H1 (cell line): ENCODE measurements around the gene PRRT1. TPM values are rescaled to one million over a fixed set of nuclear protein-coding genes. Genes with fewer than 3 reads are reported as not detected.
A peak's percentile ranks its signal among the peaks of the same experiment; 100 is the strongest.

ENCODE experiments used
- CTCF ChIA-PET: fragments of 300-600 bp; sonication (Branson Sonifier 250); formaldehyde crosslinking; loops from one replicate; lab custom pipeline; 2021; ENCODE audit not compliant: partially characterized antibody; lab: Charles Lee
- POLR2A ChIA-PET: fragments of 300-600 bp; sonication (Branson Sonifier 250); formaldehyde crosslinking; loops from one replicate; lab custom pipeline; 2021; ENCODE audit warnings: inconsistent platforms; ENCODE audit not compliant: partially characterized antibody; lab: Charles Lee
- DNase-seq, 2 experiments: peaks; one replicate each; pipeline versions ENCODE4 v3.0.0 to v3.0.0-alpha.2; 2010 to 2022; ENCODE audit warnings: low spot score in 2 of 2, low read depth in 1 of 2, mixed read lengths in 1 of 2
- FAIRE-seq: peaks from 2 replicates; lab custom pipeline; 2011; peaks lifted over from hg19 to GRCh38; lab: Jason Lieb, UNC
- H2AFZ ChIP-seq: 2 replicates; pipeline ENCODE4 v1.8.1; 2012; ENCODE audit warnings: low read length, inconsistent platforms
- H2AK5ac ChIP-seq: 2 replicates; pipeline ENCODE4 v1.6.1; 2013; ENCODE audit warnings: low read depth, low read length
- H2BK120ac ChIP-seq: replicated peaks from 2 replicates; pipeline ENCODE3; 2013; ENCODE audit warnings: low read depth, low read length, inconsistent platforms
- H2BK12ac ChIP-seq: 2 replicates; pipeline ENCODE4 v1.6.1; 2013; ENCODE audit warnings: low read depth, low read length
- H2BK15ac ChIP-seq: 2 replicates; pipeline ENCODE4 v1.6.1; 2013; ENCODE audit warnings: low read length
- H2BK20ac ChIP-seq: 2 replicates; pipeline ENCODE4 v1.6.1; 2013; ENCODE audit warnings: low read length
- H2BK5ac ChIP-seq: 2 replicates; pipeline ENCODE4 v1.6.1; 2013; ENCODE audit warnings: low read depth, low read length
- H3K14ac ChIP-seq: 2 replicates; pipeline ENCODE4 v1.6.1; 2013; ENCODE audit warnings: inconsistent platforms; ENCODE audit not compliant: insufficient read length
- H3K18ac ChIP-seq: 2 replicates; pipeline ENCODE4 v1.6.1; 2013; ENCODE audit warnings: low read length; ENCODE audit errors: extremely low read depth
- H3K23ac ChIP-seq: 2 replicates; pipeline ENCODE4 v1.6.1; 2013; ENCODE audit warnings: inconsistent platforms; ENCODE audit not compliant: insufficient read length
- H3K23me2 ChIP-seq: 2 replicates; pipeline ENCODE4 v1.6.1; 2013; ENCODE audit warnings: low read depth, low read length
- H3K27ac ChIP-seq: 2 replicates; pipeline ENCODE4 v1.6.1; 2011; ENCODE audit warnings: low read depth, low read length, inconsistent platforms
- H3K27me3 ChIP-seq, 4 experiments: replicated peaks in 1 of 4; 1 replicate in 1 of 4; 2 replicates in 3 of 4; pipeline versions ENCODE4 v1.6.1 to v1.8.1; 2011 to 2013; ENCODE audit warnings: low read length in 3 of 4, mild to moderate bottlenecking in 3 of 4, inconsistent platforms in 2 of 4, mixed read lengths in 2 of 4, moderate library complexity in 1 of 4; ENCODE audit not compliant: control insufficient read depth in 3 of 4, insufficient read depth in 3 of 4; ENCODE audit errors: extremely low read depth in 1 of 4
- H3K36me3 ChIP-seq, 4 experiments: 2 replicates each; pipeline versions ENCODE4 v1.6.1 to v1.8.1; 2011 to 2013; ENCODE audit warnings: mild to moderate bottlenecking in 4 of 4, low read length in 3 of 4, moderate library complexity in 2 of 4, control low read depth in 1 of 4, inconsistent platforms in 1 of 4; ENCODE audit not compliant: insufficient read depth in 4 of 4, control insufficient read depth in 2 of 4
- H3K4ac ChIP-seq: replicated peaks from 2 replicates; pipeline ENCODE3; 2013; ENCODE audit warnings: low read length, low read depth, mixed read lengths, inconsistent platforms; ENCODE audit not compliant: insufficient read length
- H3K4me1 ChIP-seq, 4 experiments: replicated peaks in 1 of 4; 1 replicate in 1 of 4; 2 replicates in 3 of 4; pipeline versions ENCODE4 v1.6.1 to v1.8.1; 2011 to 2013; ENCODE audit warnings: low read length in 3 of 4, inconsistent platforms in 2 of 4, mixed read lengths in 1 of 4; ENCODE audit not compliant: insufficient read depth in 4 of 4, control insufficient read depth in 3 of 4
- H3K4me2 ChIP-seq, 2 experiments: 2 replicates each; pipeline versions ENCODE4 v1.6.1 to v1.8.1; 2011 to 2013; ENCODE audit warnings: low read depth in 2 of 2, low read length in 2 of 2, control low read depth in 1 of 2, inconsistent platforms in 1 of 2, mild to moderate bottlenecking in 1 of 2; ENCODE audit not compliant: insufficient read depth in 1 of 2
- H3K4me3 ChIP-seq, 4 experiments: fragments of 200-600, 300-600 bp in 1 of 4; sonication (generic), shearing (Covaris generic), sonication (Bioruptor Twin) in 1 of 4; 2 replicates each; pipeline versions ENCODE4 v1.5.1 to v1.8.1; 2011 to 2016; ENCODE audit warnings: low read length in 4 of 4, low read depth in 3 of 4, control low read depth in 2 of 4, inconsistent platforms in 2 of 4, mild to moderate bottlenecking in 2 of 4, mixed read lengths in 1 of 4, moderate library complexity in 1 of 4; ENCODE audit not compliant: insufficient read depth in 2 of 4; ENCODE audit errors: extremely low read depth in 1 of 4
- H3K56ac ChIP-seq: replicated peaks from 2 replicates; pipeline ENCODE3; 2013; ENCODE audit warnings: low read depth, mild to moderate bottlenecking, mixed read lengths, low read length, inconsistent platforms; ENCODE audit not compliant: insufficient read length
- H3K79me1 ChIP-seq: 2 replicates; pipeline ENCODE4 v1.6.1; 2013; ENCODE audit warnings: low read depth, low read length, control low read depth
- H3K79me2 ChIP-seq, 2 experiments: 2 replicates each; pipeline versions ENCODE4 v1.6.1 to v1.8.1; 2012 to 2013; ENCODE audit warnings: low read length in 2 of 2, mild to moderate bottlenecking in 2 of 2, inconsistent platforms in 1 of 2; ENCODE audit not compliant: insufficient read depth in 2 of 2, control insufficient read depth in 1 of 2
- H3K9ac ChIP-seq, 4 experiments: replicated peaks in 1 of 4; 1 replicate in 1 of 4; 2 replicates in 3 of 4; pipeline versions ENCODE4 v1.6.1 to v1.8.1; 2011 to 2013; ENCODE audit warnings: low read depth in 3 of 4, low read length in 3 of 4, control low read depth in 2 of 4, mild to moderate bottlenecking in 2 of 4, moderate library complexity in 2 of 4, inconsistent platforms in 1 of 4; ENCODE audit errors: extremely low read depth in 1 of 4
- H3K9me3 ChIP-seq, 2 experiments: 2 replicates each; pipeline versions ENCODE4 v1.6.1 to v1.8.1; 2012 to 2013; ENCODE audit warnings: mild to moderate bottlenecking in 2 of 2, moderate library complexity in 2 of 2, control low read depth in 1 of 2, inconsistent platforms in 1 of 2, low read depth in 1 of 2, low read length in 1 of 2, mixed read lengths in 1 of 2; ENCODE audit not compliant: insufficient read depth in 2 of 2
- H4K20me1 ChIP-seq, 2 experiments: replicated peaks in 1 of 2; 2 replicates each; pipeline versions ENCODE3 to v1.8.1; 2011 to 2013; ENCODE audit warnings: inconsistent platforms in 2 of 2, low read length in 2 of 2, mild to moderate bottlenecking in 1 of 2; ENCODE audit not compliant: insufficient read depth in 2 of 2, control insufficient read depth in 1 of 2
- H4K5ac ChIP-seq: 2 replicates; pipeline ENCODE4 v1.6.1; 2013; ENCODE audit warnings: low read length, low read depth, mixed read lengths, inconsistent platforms; ENCODE audit not compliant: insufficient read length
- H4K8ac ChIP-seq: 2 replicates; pipeline ENCODE4 v1.8.0; 2013; ENCODE audit warnings: mild to moderate bottlenecking, moderate library complexity, low read length, inconsistent platforms; ENCODE audit not compliant: insufficient read depth; ENCODE audit errors: extremely low read depth
- H4K91ac ChIP-seq: replicated peaks from 2 replicates; pipeline ENCODE3; 2013; ENCODE audit warnings: low read length, mixed read lengths, inconsistent platforms; ENCODE audit not compliant: insufficient read length
- POLR2AphosphoS5 ChIP-seq: IDR thresholded peaks from 2 replicates; pipeline ENCODE4 v1.6.1; 2011; ENCODE audit warnings: low read depth, low read length
- WGBS, 2 experiments: shearing (Covaris generic) in 1 of 2; methylation state at CpG; one replicate each; pipeline versions ENCODE4 v1.1.6 to v1.1.7; 2013 to 2015; ENCODE audit warnings: low lambda C conversion rate in 2 of 2, mixed read lengths in 2 of 2, inconsistent platforms in 1 of 2, low coverage in 1 of 2, missing lambda C conversion rate in 1 of 2; ENCODE audit not compliant: insufficient replicate concordance in 2 of 2, insufficient coverage in 1 of 2, insufficient read length in 1 of 2; ENCODE audit errors: extremely low coverage in 1 of 2, missing lambda C conversion rate in 1 of 2; 5-methylcytosine and 5-hydroxymethylcytosine counted together
- polyA plus RNA-seq, 7 experiments: library from polyadenylated mRNA; depleted of rRNA in 3 of 7; stranded (reverse) in 5 of 7; unstranded in 2 of 7; fragments of >200 nt in 5 of 7; fragments of 200-250 nt in 2 of 7; gene quantifications; 1 replicate in 5 of 7; 2 replicates in 1 of 7; 4 replicates in 1 of 7; pipeline versions ENCODE4 v1.2.1 to v1.2.3, GENCODE V29; 2011 to 2013; ENCODE audit warnings: missing spikeins in 2 of 7, mixed read lengths in 2 of 7
- total RNA-seq: library from RNA; stranded (reverse); fragmentation: NEBNext Ultra II Directional; extraction: Animal tissue kit (Norgen Biotek cat#: 25700); gene quantifications from 2 replicates; pipeline ENCODE4 v1.2.1, GENCODE V29; 2021

Gene PRRT1
- total and polyA plus RNA-seq, 2 of the 8 experiments (the other 6 are each of a cell fraction or from before 2014, with no cell fraction given) = 0.71 to 2.8 TPM

- H4K8ac ChIP-seq = no peak overlapping the region
- H2AK5ac ChIP-seq = no peak overlapping the region
- peak overlapping the region; percentile 82 to 98 for H3K4me2 ChIP-seq
- CTCF ChIA-PET = interaction anchor here (0.8 to 5.6 kb wide), 8 partner anchors 9 to 62 kb away, joined by 3 to 76 read pairs (median 7); partner anchors contain the start of gene PRRT1
- no peak overlapping the region for H3K56ac ChIP-seq
- H3K4me1 ChIP-seq = peaks cover 3 to 19% (median 8%) of the 10 kb centered on the region in 4 experiments; a peak in 6 of 7 replicates
- H3K79me2 ChIP-seq = peaks cover 0 to 12% of the 10 kb centered on the region in 2 experiments; a peak in 1 of 4 replicates
- no peak for TF ChIP-seq POLR2AphosphoS5
- DNase-seq (no peak), FAIRE-seq (no peak)
- H3K27me3 ChIP-seq = no peaks in the 10 kb centered on the region
- no peak overlapping the region for H4K5ac ChIP-seq
- no peak overlapping the region for H2BK120ac ChIP-seq
- peaks cover 0 to 1% of the 10 kb centered on the region in 2 experiments for H4K20me1 ChIP-seq
- peaks cover 5% of the 10 kb centered on the region for H3K23me2 ChIP-seq
- no peaks in the 10 kb centered on the region for H3K9me3 ChIP-seq
- POLR2A ChIA-PET = interaction anchor here (1.0 to 6.5 kb wide), 7 partner anchors 13 to 51 kb away, joined by 3 to 70 read pairs (median 15); partner anchors contain the start of genes AGPAT1, EGFL8, PRRT1 and RNF5
- H3K18ac ChIP-seq = no peak overlapping the region
- 86% methylated on average over 8 of the region's 8 CpGs; no CpG with 5 or more reads in 1 of the 2 experiments for WGBS, 2 experiments
- no peak overlapping the region for H3K4ac ChIP-seq
- H3K27ac ChIP-seq = peak overlapping the region; percentile 98; the same call in 1 of the 2 replicates
- no peak overlapping the region for H4K91ac ChIP-seq
- H3K79me1 ChIP-seq = peaks cover 2% of the 10 kb centered on the region; the same call in 1 of the 2 replicates
- H3K23ac ChIP-seq = no peak overlapping the region
- H3K36me3 ChIP-seq = peaks cover 0 to 10% (median 4%) of the 10 kb centered on the region in 4 experiments; a peak in 4 of 8 replicates
- no peak overlapping the region for H2AFZ ChIP-seq
- peak overlapping the region; percentile 95 to 100 (median 99); a peak in 6 of 8 replicates for H3K4me3 ChIP-seq
- peak overlapping the region in 3 of 4 experiments; percentile 96 to 97 (median 96); a peak in 6 of 7 replicates for H3K9ac ChIP-seq
- no peak overlapping the region for H3K14ac ChIP-seq
- 0 out of 2 replicates have a peak overlapping the region, but pooled peaks have one; percentile 37 for H2BK15ac ChIP-seq
- H2BK20ac ChIP-seq = no peak overlapping the region
- H2BK5ac ChIP-seq = no peak overlapping the region
- H2BK12ac ChIP-seq = peak overlapping the region; percentile 17; the same call in 1 of the 2 replicates
Measured at GRCh38 chr6:32126880-32127279, 24.9 kb downstream of the PRRT1 start.
